ACHN (cell line): Measurements from ENCODE around the gene EIF3D.
"Not testable (repeated sequence)": the region's sequence is repeated elsewhere in the genome, so short reads cannot be mapped to it uniquely, and the experiment has no call there.

Experiments used
- DNase-seq: peaks from one replicate; pipeline ENCODE4 v3.0.0-alpha.2; 2015
- in situ Hi-C: cut with HindIII; loops from 2 replicates; pipeline ENCODE4 v1.10.0; 2017; ENCODE audit warnings: low sequenced_read_pairs, low pct_ligation_motif_present, low pct_unique_long_range_greater_than_20kb

The EIF3D gene

DNA sequence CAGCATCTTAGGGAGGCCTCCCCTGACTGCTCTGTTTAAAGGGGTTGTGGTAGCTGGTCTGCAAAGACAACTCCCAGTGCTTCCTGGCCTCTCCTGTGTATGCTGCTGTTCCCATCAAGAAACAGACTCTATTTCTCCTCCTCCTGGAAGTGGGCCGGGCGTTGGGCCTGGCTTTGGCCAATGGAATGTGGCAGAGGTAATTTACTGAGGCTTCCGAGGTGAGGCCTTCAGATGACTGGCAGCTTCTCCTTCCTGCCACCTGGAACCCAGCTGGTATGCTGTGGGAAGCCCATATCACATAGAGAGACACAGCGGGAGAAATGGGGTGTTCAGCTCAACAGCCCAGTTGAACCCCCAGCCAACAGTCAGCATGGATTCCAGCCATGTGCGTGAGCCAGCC, 25.1 kb upstream of the EIF3D start:
- in situ Hi-C loops = no loop called here
- no peak for DNase-seq

DNA sequence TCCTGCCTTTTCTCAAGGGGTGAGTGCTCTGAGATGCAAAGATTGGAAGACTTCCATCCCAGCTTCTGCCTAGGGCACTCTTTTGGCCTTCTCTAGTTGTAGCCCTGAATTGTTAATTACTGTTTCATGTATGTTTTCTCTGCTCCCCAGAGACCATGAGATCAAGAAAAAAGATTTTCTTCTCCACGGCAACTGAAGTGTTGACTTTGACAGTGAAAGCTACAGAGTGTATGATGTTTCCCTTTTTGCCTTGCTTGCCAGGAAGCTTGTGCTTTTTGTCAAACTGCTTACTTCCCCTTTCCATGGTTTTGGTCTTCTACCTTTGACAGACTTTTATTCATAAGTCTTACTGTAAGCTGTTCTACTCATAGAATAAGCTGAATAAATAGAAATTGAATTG, 23.3 kb upstream of the EIF3D start:
- no peak for DNase-seq
- in situ Hi-C loops = no loop called here

DNA sequence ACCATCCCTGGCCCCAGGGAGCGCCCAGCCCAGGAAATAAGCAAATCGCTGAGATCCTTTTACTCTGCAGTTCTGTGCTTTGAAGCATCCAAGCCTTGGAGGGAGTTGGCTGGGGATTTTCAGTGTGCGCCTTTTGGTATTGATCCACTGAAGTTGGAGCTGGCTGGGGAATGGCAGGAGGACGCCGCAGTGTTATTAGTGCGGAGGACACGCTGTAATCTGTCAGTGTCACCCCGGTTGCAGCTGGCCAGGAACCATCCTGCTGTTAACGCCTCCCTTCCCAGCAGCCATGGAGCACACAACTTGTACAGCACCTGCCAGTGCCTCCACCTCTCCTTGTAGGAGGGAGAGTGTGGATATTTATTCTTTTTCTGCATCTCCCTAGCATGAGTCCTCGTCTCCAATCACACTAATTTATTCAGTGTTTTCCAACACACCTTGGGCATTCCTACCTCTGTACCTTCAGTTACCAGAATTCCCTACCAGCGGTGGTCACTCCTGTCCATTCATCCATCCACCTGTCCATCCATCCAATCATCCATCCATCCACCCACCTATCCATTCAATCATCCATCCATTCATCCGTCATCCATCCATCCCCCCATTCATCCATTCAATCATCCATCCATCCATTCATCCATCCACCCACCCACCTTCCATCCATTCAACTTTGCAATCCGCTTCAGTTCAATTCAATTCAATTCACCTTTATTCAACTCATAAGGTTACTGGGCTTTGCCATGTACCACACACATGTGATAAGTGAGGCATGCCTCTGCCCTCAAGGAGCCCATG, 21.9 kb upstream of the EIF3D start:
- in situ Hi-C loops = no loop called here
- DNase-seq = no peak

DNA sequence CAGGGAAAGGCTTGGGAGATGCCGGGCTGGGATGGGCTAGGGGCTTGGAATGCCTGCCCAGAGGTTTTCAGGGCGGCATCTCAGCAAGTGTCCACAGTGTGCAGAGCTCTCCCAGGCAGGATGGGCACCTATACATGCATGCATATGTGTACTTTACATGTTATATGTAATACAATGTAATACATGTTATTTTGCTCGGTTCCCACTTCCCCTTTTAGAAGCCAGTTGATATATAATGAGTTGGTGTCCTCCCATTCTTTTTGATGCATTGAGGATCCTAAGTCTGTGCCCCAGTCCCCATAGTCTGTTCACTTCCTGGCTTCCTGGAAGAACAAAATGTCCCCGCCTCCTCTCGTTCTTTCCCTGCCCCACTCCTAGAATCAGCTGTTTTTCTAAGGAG, 20.1 kb upstream of the EIF3D start:
- DNase-seq = no peak
- in situ Hi-C loops = loop anchor here (10.0 kb wide), 1 partner anchor 226 kb away; the partner anchor contains the start of gene IFT27

DNA sequence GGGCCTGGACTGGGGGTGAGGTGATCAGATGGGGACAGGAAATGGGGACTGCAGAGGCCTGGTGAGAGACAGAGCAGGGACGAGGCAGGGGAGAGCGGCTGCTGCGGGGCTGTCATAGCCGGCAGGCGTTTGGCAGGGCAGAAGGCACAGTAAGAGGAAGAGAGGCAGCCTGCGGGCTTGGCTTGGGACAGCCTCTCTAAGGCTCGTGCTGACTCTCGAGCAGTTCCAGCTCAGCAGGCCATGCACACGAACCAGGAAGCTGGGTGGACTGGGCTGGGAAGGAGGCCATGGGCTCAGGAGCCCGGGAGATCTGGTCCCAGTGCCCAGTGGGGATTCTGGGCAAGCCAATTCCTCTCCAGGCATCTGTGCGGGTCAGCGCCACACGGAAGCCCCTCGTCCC, 19.6 kb upstream of the EIF3D start:
- in situ Hi-C loops = loop anchor here (10.0 kb wide), 1 partner anchor 226 kb away; the partner anchor contains the start of gene IFT27
- no peak for DNase-seq

DNA sequence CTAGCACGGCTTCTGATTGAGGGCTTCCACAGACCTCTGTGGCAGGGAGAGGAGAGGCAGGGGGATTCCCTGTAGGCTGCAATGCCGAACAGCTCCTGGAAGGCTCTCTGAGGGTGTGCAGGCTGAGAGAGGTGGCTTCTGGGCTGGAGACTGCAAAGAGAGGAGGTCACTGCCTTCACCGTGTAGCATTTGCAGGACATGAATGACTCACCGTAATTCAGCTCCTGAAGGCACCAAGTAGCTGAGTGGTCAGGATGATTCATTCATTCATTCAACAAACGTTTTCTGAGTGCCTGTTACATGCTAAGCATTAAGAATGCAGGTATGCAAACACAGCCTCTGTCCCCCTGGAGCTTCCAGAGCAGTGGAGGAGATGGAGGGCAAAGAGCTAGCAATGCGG, 18.0 kb upstream of the EIF3D start:
- in situ Hi-C loops = loop anchor here (10.0 kb wide), 1 partner anchor 228 kb away; the partner anchor contains the start of gene IFT27
- DNase-seq = peak; percentile 74

DNA sequence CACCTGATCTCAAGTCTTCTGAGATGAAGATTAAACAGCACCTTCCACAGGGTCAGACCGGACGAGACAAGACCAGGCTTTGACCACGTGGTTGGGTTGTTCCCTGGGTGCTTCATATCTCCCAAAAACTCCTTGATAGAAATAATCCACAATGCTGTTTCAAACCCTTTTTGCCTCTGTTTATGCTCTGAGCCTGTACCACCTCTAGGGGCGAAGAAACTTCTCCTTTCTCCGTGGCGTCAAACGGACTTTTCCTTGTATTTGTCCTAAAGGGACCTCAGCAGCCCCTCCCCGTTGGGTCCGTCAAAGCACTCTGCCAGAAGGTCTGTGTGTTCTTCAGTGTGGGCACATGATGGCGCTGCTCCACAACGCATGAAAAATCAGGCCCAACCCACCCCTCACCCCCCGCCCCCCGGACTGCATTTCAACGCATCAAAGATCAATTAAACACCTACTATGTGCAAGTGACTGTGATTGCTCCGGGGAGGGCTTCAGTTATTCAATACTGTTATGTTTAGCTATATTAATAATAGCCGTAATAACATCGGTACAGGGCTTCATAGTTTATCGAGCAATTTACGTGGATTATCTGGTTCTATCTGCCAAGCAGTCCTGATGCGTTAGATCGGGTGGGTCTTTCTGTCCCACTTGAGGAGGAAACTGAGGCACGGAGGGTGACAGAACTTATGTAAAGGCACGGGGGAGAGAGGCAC, 17.3 kb upstream of the EIF3D start:
- in situ Hi-C loops = loop anchor here (10.0 kb wide), 1 partner anchor 229 kb away; the partner anchor contains the start of gene IFT27
- peak; percentile 78 for DNase-seq

DNA sequence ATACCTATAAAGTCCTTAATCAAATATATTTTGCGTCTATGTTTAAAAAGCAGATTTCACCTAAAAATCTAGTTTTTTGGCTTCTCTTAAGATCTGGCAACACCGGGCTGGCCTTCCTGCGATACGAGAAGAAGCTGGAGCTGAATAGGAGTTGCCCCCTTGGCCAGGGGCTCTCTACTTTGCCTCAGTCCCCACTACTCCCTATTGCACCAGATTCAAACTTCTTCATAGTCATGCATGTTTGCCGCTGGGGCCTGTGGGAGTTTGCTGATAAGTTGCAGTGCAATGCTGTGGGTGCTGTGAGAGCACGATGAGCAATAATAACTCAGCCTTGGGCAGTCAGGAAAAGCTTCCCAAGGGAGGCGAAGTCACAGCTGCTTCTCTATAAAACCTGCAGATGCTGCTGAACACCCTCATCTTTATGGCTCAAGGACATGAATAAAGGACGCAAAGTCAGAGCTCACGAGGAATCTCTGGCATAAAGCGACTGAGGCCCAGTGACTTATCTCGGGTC, 15.2 kb upstream of the EIF3D start:
- DNase-seq = peak; percentile 16
- in situ Hi-C loops = loop anchor here (10.0 kb wide), 1 partner anchor 231 kb away; the partner anchor contains the start of gene IFT27

DNA sequence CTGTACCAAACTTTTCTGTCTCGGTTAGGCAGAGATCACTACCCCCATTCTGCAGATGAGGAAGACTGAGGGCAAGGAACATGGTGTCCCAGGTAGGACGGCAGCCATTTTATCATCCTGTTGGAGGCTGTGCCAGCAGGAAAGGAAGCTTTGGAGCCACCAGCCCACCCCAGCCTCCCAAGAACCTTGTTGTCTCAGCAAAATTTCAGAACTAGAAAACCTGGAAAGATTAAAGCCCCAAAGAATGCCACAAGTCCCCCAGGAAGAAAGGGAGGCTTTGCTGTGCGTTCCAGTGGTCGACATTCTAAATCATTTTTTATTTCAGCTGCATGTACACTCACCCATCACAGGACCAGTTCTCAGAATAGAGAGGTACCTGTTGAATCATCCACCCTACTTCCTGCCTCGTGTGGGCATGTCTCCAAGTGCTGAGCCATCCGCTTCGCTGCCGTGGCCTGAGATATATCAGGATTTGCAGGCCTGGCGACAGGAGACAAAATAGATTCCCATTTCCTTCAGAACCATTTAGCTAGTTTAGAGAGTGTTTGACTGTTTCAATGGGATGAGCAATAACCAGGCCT, 13.0 kb upstream of the EIF3D start:
- DNase-seq = peak; percentile 95
- in situ Hi-C loops = loop anchor here (10.0 kb wide), 1 partner anchor 233 kb away; the partner anchor contains the start of gene IFT27

DNA sequence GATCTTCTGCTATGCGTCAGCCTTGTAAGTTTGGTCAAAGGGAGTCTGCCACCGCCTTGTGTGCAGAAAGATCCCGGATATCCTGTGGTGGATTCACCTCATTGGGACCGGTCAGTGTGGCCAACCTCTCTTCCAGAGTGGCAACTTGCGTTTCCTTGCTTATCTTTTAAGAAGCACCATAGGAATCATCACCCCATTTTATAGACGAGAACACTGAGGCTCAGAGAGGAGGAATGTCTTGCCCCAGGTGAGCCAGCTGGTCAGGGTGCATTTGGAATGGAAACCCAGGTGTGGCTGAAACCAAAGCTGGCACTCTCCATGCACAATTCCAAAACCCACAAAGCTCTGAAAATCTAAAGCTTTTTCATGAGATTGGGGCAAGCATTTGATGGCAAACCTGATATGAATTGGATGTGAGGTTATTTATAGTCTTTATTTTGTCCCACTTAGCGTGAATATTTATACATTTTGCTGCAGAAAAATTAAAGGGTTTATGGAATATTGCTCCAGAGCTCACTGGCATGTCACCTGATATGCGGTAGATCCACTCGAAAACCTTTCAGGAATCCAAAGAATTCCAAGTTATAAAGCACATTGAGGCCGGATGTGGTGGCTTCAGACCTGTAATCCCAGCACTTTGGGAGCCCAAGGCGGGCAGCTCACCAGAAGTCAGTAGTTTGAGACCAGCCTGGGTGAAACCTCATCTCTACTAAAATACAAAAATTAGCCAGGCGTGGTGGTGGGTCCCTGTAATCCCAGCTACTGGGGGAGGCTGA, 12.1 kb upstream of the EIF3D start:
- in situ Hi-C loops = loop anchor here (10.0 kb wide), 1 partner anchor 234 kb away; the partner anchor contains the start of gene IFT27
- peak; percentile 94 for DNase-seq

DNA sequence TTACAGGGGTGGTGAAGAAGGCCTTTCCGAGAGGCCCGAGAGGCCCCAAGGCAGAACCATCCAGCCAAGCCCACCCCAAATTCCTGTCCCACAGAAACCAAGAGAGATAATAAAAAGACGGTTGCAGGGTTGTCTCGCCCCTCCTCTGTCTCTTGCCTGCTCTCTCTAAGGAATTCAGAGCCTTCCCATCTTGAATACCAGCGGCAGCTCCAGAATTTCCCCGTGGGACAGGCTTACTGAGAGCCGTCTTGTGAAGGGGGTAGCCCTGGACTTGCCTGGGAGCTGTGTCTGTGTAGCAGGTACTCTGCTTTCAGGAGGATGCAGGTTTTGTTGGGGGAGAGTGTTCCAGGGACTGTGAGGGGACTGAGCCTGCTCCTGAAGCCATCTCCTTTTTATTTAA, 9.6 kb upstream of the EIF3D start:
- no peak for DNase-seq
- in situ Hi-C loops = no loop called here

DNA sequence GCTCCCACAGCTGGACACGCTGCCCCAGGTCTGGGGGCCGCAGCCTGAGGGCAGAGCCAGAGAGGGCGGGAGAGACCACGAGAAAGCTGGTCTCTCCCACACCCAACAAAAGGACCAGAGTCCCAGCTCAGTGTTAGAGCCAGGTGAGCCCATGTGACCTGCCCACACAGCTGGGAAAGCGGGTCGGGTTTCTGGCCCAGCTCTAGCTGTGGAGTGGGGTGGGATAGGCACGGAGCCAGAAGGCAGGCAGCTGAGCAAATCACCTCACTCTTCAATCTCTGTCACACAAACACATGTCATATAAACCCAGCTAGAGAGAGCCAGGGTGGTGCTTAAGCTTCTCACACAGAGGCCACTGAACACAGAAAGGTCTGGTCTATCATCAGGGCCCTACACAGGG, 7.8 kb upstream of the EIF3D start:
- in situ Hi-C loops = no loop called here
- DNase-seq = no peak

DNA sequence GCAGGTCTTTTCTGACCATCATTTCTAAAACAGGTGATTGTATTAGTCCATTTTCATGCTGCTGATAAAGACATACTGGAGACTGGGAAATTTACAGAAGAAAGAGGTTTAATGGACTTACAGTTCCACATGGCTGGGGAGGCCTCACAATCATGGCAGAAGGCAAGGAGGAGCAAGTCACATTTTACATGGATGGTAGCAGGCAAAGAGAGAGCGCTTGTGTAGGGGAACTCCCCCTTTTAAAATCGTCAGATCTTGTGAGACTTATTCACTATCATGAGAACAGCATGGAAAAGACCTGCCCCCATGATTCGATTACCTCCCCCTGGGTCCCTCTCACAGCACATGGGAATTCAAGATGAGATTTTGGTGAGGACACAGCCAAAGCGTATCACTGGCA, 4.4 kb upstream of the EIF3D start:
- DNase-seq, in situ Hi-C loops: not testable (repeated sequence)

DNA sequence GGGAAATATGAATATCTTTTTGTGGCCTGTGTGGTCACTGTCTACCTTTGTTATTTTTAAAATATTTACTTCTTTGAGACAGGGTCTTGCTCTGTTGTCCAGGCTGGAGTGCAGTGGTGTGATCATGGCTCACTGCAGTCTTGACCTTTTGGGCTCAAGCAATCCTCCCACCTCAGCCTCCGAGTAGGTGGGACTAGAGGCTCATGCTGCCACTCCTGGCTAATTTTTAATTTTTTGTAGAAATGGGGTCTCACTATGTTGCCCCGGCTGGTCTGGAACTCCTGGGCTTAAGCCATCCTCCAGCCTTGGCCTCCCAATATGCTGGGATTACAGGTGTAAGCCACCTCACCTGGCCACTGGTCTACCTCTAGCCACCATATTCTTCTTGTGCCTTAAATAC, 3.5 kb upstream of the EIF3D start:
- in situ Hi-C loops = no loop called here
- no peak for DNase-seq

DNA sequence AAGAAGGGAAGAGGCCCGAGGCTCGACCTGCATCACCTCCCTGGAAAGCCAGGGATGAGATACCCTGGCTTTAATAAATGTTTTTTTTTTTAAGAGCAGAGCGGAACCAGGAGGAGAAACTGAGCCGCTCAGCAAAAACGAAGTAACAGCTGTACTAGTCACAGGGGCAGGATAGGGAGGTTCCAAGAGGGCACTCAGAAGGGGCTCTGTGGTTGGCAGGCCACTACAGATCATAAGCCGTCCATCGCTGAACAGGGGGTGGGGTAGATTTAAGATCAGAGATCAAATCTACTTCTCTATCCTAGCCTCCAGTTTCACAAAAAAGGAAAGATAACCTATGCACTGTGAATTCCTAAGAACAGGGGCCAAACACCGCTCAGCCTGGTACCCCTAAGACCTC, 625 bp downstream of the EIF3D start:
- in situ Hi-C loops = no loop called here
- no peak for DNase-seq

DNA sequence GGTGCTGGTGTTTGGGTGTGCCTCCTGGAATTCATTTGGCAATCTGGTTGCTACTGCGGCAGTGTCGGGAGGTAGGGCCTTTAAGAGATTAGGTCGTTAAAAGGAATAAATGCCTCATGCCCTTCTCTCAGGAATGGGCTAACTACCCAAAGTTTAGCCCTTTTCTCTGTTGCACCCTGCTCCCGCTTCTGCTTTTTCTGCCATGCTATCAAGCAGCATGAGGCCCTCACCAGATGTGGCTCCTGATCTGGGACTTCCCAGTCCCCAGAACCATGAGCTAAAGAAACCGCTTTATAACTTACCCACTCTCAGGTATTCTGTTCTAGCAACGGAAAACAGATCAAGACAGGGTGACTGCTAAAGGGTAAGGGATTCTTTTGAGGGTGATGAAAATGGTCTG, 6.3 kb downstream of the EIF3D start:
- DNase-seq = no peak
- in situ Hi-C loops = no loop called here

DNA sequence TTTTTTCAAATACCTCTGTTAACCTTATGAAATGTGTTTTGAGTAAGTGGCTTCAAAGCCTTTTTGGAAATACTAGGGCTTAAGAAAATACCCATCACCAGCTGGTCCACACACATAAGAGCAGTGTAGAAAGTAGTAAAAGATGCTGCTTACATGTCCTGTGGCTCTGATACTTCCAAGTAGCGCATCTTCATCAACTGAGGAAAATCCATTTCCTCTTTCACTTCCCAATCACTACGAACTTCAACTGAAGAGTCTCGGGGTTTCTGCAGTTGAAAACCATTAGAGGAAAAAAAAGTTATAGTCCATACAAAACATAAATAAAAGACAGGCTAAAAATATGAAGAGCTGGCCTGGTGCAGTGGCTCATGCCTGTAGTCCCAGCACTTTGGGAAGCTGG, 8.5 kb downstream of the EIF3D start:
- DNase-seq = no peak
- in situ Hi-C loops = no loop called here

DNA sequence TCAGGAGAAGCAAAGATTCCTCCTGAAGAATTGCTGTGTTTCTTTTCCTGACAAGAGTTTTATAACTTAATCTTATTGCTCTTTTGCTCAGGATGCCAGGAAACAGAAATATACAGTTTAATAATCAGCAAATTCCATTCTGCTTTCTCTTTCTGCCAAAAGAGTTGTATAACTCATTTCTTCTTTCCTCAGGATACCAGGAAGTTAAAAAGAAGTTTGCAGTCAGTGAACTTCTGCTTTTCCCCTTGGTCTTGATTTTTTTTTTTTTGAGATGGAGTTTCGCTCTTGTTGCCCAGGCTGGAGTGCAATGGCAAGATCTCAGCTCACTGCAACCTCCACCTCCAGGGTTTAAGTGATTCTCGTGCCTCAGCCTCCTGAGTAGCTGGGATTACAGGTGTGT, 9.1 kb downstream of the EIF3D start:
- in situ Hi-C loops, DNase-seq: not testable (repeated sequence)
